ENCODE measurements around the gene TMEM184A. TPM values are rescaled to one million over a fixed set of nuclear protein-coding genes. Genes with fewer than 3 reads are reported as not detected.

The TMEM184A gene
- total RNA-seq, 1 donor: not detected

DNA sequence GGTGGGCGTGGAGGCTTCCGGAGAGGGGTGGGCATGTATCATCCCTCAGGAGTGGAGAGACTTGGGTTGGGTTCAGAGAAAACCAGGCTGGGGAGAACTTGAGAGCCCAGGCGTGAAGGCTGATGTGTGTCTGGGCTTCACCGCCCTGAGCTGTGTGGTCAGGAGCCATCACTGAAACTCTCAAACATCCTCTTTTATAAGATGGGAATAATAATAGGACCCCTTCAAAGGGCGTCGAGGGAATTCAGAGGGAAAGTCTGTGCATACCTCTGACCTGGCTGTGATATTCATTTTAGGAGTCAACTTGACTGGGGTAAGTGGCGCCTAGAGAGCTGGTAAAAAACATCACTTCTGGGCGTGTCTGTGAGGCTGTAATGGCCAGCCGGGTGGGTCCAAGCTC lies 34.9 kb upstream of the TMEM184A start:
- no peak for DNase-seq (ENCODE audit: low read depth)
- TF ChIP-seq, protein P1, sequence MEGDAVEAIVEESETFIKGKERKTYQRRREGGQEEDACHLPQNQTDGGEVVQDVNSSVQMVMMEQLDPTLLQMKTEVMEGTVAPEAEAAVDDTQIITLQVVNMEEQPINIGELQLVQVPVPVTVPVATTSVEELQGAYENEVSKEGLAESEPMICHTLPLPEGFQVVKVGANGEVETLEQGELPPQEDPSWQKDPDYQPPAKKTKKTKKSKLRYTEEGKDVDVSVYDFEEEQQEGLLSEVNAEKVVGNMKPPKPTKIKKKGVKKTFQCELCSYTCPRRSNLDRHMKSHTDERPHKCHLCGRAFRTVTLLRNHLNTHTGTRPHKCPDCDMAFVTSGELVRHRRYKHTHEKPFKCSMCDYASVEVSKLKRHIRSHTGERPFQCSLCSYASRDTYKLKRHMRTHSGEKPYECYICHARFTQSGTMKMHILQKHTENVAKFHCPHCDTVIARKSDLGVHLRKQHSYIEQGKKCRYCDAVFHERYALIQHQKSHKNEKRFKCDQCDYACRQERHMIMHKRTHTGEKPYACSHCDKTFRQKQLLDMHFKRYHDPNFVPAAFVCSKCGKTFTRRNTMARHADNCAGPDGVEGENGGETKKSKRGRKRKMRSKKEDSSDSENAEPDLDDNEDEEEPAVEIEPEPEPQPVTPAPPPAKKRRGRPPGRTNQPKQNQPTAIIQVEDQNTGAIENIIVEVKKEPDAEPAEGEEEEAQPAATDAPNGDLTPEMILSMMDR (IDR thresholded peaks at IDR 0.05; ENCODE audit: insufficient read depth, low read length): no peak
- no peak overlapping the region for H3K4me3 ChIP-seq (ENCODE audit: low read depth, low read length)

DNA sequence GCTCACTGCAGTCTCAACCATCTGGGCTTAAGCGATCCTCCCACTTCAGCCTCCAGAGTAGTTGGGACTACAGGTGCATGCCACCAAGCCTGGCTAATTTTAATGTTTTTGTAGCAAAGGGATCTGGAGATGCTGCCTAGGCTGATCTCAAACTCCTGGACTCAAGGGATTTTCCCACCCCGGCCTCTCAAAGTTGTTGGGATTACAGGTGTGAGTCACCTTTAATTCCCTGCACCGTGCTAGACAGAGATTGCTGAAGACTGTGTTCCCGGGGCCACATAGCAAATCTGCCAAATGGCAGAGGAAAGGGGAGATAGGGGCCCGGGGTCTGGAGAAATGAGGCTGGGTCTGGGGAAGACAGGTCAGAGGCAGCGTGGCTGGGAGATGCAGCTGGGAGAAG lies 34.5 kb upstream of the TMEM184A start:
- TF ChIP-seq, protein P1 (IDR thresholded peaks at IDR 0.05; ENCODE audit: insufficient read depth, low read length): no peak
- no peak overlapping the region for H3K4me3 ChIP-seq (ENCODE audit: low read depth, low read length)
- no peak for DNase-seq (ENCODE audit: low read depth)

DNA sequence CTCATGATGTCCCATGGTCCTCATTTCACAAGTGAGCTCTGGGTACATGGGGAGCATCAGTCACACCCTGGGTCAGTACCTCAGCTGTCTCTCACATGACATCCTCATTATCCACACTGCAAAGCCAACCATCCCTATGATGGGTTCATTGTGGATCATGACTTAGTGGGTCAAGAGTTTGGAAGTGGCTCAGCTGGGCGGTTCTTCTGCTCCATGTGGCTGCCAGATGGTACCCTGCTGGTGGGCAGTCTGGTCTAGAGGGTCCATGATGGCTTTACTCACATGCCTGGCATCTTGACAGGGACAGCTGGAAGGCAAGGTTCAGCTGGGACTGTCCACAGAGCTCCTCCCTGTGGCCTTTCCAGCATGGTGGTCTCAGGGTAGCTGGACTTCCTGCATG lies 33.0 kb upstream of the TMEM184A start:
- no peak for DNase-seq (ENCODE audit: low read depth)
- TF ChIP-seq, protein P1 (IDR thresholded peaks at IDR 0.05; ENCODE audit: insufficient read depth, low read length): no peak
- no peak overlapping the region for H3K4me3 ChIP-seq (ENCODE audit: low read depth, low read length)

DNA sequence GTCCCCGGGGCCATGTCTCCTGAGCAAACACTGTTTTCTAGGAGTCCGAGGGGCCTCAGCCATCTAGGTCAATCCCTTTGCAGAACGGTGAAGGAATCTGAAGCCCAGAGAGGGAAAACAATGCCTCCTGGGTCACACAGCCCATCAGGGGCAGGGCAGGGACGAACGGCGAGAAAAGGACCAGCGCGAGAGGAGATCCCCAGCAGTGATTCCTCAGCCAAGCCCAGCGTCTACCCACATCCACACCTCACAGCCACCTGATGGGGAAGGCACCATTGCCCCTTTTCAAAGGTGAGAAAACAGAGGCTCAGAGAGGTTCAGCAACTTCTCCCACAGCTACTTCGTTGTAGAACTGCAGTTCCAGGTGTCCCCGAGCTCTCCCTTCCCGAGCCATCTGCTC lies 31.7 kb upstream of the TMEM184A start:
- no peak for DNase-seq (ENCODE audit: low read depth)
- H3K4me3 ChIP-seq (ENCODE audit: low read depth, low read length): no peak overlapping the region
- TF ChIP-seq, protein P1 (IDR thresholded peaks at IDR 0.05; ENCODE audit: insufficient read depth, low read length): no peak

DNA sequence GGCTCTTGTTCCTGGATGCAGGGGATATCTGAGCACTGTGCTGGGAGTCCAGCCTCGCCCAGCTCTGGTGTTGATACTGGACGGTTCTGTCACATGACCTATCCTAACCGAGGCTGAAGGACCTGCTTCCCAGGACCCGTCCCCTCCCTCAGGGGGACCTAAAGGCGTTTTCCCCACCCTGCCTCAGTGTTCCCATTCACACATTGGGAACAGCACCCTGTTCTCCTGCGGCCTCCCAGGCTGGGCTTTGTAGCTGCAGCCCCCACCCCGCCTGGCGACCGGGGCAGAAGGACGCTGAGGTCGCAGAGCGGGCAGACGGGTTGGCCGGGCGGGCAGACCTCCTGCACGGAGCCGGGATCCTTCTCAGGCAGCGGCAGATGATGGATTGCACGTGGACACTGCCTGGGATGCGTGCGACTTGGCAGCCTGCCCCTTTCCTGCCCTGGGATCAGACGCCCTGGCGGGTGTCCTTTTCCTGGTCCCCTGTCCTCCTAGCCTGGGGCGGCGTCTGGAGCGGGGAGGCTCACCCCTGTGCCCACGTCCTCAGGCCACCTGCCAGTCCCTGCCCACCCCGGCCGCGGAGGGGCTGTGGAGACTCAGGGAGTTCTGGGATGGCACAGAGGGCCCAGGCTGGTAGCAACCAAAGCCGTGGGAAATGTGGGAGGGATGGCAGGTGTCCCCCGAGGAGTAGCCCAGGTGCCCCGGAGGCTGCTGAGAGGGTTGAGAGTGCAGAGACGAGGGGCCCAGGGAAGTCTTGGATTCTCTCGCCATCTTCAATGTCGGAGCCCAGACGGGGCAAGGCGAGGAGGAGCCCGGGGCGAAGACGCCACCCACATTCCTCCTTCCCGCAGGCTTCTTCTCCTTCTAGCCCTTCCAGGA lies 31.1 kb upstream of the TMEM184A start:
- H3K4me3 ChIP-seq (ENCODE audit: low read depth, low read length): no peak overlapping the region
- DNase-seq (ENCODE audit: low read depth): no peak
- TF ChIP-seq, protein P1 (IDR thresholded peaks at IDR 0.05; ENCODE audit: insufficient read depth, low read length): no peak

DNA sequence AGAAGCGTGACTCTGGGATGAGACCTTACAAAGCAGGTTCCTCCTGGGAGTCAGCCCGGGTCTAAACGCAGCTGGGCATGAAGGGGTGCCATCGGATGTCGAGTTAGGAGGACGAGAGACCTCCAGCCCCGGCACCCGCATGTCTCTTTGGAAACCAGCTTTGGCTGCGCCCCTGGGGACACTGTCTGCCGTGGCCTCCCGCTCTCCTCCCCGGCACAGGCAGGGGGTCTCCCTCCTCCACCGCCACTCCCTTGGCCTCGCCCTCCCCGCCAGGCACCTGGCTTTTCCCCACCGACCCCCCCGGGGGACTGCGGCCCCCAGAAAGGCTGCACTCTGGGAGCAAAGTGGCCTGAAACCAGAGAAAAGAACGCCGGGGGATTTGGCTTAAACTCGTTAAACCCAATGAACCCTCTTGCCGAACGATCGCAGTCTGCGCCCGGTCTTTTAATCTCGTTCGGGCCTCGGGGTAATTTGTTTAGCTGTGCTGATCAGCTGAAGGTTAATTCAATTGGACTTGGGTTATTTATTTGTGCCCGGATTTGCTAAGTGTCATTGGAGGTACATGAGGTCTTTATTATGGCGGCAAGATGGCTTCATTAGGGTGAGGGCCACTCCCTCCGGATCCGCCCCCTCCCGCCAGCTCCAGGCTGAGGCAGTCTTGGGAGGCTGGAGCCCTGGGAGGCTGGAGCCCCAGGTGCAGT lies 30.3 kb upstream of the TMEM184A start:
- TF ChIP-seq, protein P1 (IDR thresholded peaks at IDR 0.05; ENCODE audit: insufficient read depth, low read length): no peak
- H3K4me3 ChIP-seq (ENCODE audit: low read depth, low read length): no peak overlapping the region
- DNase-seq (ENCODE audit: low read depth): no peak
